GM03348 (cell line): Measurements from ENCODE around the gene RPL36AL.
"Not testable (repeated sequence)": the region's sequence is repeated elsewhere in the genome, so short reads cannot be mapped to it uniquely, and the experiment has no call there.

Experiments used
- DNase-seq: peaks from one replicate; pipeline ENCODE4 v3.0.0; 2012; ENCODE audit warnings: low spot score

RPL36AL gene

DNA sequence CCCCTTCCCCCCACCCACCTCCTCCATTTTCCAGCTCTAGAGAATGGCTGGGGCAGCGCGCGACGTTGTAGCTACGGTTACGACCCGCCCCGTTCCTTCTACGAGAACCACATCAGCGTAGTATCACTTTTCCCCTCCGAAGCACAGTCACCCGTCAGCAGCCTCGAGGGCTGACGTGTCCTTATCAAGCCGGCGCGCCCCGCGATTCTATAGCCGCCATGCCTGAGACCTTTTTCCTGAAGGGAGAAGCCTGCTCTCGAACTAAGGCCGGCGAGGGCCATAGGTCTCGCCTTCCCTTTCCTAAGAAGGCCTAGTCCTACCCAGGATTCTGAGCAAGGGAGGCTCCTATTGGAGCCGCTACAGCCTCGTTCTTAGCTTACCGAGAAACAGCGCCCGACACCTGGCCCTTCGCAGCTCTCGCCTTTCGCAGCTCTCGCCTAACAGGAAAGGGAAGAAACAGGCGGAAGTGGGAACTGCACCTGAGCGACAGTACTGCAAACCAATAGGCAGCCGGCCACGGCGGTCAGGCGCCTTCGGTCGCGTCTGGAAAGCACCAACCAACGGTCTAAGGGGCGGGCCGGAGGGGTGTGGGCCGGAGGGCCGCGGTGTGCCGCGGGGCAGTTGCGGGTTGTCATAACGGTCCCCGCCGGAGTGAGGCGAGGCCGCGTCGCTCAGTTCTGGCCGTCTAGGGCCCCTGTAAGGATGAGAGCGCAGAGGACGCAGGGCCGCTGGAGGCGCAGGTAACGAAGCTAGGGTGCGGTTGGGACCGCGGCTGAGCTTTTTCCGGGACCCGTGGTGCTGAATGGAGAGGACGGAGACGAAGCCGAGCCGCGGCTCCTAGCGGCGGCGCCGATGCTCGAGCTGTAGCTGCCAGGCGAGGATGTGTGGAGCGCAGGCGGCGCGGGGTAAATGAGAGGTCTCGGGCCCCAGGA lies at the start of gene RPL36AL, which contains the start of gene MGAT2:
RPL36AL (minus strand) TSS at position 445 of the 932 bp plus-strand sequence. CDS start 1,522 bp downstream, outside the sequence.
MGAT2 (plus strand) TSS at position 618 of the 932 bp plus-strand sequence. CDS start 470 bp downstream, outside the sequence.
- peak; percentile 99 for DNase-seq

DNA sequence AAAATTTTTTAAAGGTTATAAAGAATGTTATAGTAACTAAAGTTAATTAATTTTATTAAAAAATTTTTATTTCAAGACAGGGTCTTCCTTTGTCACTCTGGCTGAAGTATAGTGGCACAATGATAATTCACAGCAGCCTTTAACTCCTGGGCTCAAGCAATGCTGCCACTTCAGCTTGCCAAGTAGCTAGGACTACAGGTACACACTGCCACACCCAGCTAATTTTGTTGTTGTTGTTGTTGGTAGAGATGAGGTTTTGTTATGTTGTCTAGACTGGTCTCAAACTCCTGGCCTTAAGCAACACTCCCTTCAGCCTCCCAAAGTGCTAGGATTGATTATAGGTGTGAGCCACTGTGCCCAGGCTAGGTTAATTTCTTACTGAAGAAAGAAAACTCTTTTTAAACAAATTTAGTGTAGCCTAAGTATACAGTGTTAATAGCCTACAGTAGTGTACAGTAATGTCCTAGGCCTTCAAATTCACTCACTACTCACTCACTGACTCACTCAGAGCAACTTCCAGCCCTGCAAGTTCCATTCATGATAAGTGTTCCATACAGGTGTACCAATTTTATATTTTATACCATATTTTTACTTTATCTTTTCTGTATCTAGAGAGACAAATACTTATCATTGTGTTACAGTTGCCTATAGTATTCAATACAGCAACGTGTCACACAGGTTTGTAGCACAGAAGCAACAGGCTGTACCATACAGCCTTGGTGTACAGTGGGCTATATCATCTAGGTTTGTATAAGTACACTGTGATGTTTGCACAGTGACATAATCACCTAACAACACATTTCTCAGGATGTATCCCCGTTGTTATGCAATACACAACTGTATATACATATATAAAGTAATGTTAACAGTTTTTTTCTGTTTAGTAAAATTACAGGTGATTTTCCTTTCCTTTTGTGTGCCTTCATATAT lies 39.4 kb upstream of the RPL36AL start:
- DNase-seq: no peak

DNA sequence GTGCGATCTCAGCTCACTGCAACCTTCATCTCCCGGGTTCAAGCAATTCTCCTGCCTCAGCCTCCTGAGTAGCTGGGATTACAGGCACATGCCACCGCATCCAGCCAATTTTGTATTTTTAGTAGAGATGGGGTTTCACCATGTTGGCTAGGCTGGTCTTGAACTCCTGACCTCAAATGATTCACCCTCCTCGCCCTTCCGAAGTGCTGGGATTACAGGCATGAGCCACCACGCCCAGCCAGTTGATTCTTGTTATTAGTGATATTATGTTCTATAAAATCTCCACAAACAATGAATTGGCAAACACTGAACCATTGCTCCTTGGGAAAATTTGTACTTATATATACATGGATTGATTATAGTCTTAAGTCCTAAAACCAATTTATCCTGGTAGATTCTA lies 37.1 kb upstream of the RPL36AL start:
- not testable (repeated sequence) for DNase-seq

DNA sequence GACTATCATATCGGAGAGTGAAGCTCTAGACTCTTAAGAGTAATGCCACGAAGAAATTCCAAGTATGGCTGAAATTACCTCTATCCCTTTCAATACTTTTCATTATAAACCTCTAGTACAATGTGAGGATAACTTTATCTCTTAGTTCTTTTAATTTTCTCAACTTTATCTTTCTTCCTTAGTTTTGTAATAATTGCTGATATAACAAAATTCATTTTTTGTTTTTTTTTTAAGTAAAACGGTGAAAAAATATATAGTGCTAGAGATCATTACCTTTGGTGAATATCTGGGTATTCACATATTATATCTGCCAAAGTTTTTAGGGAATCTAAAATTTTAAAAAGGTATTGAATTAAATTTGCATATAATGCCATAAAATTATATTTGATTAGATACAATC lies 34.1 kb upstream of the RPL36AL start:
- no peak for DNase-seq

DNA sequence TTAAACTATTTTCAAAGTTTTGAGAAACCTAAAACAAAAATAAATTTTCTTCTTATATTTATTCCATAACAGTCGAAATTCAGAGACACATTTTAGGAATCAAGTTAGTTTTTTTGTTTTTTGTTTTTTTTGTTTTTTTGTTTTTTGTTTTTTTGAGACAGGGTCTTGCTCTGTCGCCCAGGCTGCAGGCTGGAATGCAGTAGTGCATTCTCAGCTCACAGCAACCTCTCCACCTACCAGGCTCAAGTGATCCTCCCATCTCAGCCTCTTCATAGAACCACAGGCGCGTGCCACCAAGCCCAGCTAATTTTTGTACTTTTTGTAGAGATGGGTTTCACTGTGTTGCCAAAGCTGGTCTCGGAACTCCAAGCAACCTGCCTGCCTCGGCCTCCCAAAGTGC lies 33.1 kb upstream of the RPL36AL start:
- no peak for DNase-seq

DNA sequence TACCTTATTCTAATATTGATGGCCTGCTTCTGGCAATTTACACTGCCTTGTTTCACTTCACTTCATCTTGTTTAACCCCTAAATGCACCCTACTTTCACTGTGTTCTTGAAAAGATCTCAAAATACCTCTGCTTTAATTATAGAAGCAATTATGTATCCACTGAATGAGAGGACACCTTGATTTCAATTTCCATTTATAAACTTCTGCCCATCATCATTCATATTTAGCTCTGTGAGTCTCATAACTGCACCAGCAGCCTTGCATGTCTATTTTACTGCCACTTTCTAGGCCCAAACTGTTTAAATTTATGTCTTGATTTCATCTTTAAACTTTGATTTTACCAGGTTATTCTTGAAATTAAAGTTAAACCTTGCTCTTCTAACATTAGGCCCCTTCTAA lies 21.7 kb upstream of the RPL36AL start:
- no peak for DNase-seq

DNA sequence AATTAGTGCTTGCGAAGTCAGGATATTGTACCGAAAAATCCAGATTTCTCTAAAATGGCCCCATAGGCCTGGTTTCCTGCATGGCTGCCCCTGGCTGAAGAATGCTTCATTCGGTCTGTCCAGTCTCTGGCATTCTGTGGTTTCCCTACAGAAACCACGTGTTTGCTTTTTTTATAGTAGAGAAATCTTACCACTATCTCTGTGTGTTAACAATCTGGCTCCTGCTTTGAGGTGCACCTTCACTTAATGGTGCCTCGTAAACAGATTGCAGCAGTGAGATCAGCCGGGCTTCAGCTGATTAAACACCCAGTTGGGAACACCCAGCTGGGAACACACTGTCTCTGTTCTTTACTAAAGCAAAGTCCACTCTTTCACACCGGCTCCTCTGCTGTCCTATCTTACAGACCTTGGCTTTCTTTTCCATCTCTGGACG lies 21.3 kb upstream of the RPL36AL start:
- no peak for DNase-seq

DNA sequence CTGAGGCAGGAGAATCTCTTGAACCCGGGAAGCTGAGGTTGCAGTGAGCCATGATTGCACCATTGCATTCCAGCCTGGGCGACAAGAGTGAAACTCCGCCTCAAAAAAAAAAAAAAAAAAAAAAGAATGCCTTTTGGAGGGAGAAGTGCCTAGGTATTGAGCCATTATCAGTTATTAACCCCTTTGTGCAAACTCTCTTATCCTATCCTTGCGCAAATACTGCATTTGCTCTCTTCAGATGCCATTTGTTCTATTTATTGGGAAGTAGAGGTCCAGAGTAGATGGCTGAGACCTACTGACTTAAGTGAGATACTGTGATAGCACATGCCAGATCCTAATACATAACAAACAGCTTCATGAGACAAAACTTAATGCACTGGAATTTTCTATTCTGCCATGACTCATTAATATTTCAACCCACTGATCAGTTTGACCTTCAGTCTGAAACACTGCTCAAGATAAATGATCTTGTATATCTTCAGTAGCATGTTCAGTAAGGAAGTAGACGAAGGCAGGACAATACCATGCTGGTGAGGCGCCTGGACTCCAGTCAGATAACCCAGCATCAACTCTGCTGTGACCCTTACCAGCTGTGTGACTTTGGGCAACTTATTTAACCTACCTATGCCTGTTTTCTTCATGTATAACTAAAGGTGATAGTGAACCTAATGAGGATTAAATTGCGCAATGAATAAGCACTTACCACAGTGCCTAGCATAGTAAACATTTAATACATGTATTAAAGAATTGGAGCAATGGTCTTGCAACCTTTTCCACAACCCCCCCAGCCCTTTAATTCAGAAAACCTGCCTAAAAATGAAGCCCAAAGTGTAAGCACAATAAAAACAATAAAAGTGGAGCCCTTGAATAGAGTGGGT lies 20.4 kb upstream of the RPL36AL start:
- no peak for DNase-seq

DNA sequence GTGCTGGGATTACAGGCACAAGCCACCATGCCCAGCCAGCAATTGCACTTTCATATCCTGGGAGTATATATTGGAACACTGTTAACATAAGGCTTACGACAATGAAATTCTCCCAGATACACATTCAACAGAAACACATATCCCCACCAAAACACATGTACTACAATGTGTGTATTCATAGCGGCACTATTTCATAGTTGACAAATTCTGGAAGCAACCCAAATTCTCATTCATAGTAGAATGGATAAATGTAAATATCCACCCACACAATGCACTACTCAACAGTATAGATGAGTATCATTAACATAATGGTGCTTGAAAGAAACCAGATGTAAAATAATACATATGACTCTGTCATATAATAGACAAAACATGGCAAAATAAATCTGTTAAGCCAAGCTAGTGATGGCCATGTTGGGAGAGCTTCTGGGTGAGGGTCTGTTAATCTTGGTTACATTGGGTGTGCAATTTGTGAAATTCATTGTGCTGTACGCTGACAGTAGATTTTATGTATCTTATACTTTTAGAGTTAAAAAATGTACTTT lies 17.2 kb upstream of the RPL36AL start:
- DNase-seq: no peak

DNA sequence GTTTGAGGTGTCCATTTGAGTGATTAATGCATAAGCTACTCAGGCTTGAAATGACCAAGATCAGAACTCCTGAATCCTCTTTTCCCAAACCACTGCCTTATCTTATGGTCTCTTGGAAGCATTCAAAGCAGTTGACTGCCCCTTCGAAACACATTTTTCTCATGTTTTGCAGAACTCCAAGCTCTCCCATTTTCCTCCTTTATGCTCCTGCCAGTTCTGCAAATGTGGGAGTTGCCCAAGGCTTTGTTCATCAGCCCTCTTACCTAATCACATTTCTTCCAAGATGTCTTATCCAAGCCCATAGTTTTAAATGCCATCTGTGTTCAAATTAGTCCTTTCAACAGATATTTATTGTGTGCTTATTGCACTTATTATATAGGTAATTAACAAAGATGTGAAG lies 16.4 kb upstream of the RPL36AL start:
- DNase-seq: no peak

DNA sequence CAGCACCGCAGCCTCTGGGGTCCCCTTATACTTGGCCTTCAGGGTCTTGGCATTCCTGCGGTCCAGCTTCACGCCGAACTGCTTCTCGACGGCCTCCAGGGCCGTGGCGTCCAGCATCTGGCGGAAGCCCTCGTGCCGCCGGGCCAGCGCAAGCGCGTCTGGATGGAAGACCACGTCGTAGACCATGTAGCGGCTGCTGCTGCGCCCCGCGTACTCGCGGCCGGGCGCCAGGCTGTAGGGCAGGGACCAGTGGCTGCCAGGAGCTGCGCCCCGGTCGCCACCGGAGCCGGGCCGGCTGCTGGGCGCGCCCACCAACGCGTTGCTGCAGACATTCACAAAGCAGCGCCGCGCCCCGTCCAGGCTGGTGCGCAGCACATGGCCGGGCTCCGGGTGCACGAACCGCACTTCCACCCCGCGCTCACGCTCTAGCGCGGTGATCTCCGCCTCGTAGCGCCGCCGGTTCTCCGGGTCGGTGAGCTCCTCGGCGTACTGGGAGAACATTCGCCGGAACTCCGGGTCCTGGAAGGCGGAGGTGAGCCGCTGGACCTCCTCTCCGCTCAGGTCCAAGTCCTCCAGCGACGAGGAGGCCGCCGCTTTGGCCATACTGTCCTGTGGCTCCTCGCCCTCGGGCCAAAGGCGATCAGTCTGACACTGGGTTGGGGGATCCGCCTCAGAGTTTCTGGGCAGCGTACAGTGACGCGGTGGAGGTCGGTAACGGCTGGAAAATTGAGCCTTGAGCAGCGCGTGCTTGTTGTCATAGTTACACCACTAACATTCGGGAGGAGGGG lies 14.3 kb upstream of the RPL36AL start, which contains the start of gene DNAAF2:
DNAAF2 (minus strand) TSS at position 698 of the 788 bp plus-strand sequence; CDS start at position 603, 95 bp downstream.
- DNase-seq: peak; percentile 75

DNA sequence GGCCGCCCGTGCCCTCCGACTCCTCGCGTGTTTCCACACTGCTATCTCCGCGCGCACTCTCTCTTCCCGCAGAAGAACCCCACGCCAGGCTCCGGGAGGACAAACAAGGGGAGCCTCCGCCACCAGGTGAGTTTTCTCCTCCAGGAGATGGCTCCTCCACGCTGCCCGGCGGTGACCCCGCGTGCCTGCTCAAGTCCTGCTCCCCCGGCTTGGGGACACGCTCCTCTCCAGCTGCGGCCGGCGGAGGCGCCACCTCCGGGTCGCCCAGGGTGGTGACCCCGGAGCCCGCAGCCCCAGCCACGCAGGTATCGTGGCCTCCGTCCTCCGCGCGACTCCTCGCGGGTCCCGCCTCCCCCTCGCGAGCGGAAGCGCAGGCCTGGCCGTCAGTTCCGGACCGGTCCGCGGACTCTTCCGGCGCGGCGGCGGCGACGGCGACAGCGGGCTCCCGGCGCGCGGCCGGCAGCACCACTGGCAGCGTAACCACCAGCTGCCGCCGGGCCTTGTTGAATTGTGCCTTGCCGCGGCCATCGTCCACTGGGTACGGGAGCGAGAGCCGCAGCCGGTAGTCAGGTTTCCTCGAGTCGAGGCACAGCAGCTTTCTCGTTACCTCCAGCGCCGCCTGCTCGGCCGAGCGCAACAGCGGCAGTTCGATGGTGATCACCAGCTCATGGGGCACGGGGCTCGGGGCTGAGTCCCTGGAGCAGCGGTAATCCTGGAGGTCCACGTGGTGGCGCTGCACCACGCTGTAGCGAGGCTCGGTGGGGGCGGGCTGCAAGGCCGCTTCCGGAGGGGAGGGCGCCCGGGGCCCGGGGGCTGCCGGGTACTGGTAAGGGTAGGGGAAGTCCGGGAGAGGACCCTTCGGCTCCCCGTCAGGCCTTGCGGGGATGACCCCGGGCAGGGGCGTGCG lies 13.5 kb upstream of the RPL36AL start:
- peak; percentile 94 for DNase-seq

DNA sequence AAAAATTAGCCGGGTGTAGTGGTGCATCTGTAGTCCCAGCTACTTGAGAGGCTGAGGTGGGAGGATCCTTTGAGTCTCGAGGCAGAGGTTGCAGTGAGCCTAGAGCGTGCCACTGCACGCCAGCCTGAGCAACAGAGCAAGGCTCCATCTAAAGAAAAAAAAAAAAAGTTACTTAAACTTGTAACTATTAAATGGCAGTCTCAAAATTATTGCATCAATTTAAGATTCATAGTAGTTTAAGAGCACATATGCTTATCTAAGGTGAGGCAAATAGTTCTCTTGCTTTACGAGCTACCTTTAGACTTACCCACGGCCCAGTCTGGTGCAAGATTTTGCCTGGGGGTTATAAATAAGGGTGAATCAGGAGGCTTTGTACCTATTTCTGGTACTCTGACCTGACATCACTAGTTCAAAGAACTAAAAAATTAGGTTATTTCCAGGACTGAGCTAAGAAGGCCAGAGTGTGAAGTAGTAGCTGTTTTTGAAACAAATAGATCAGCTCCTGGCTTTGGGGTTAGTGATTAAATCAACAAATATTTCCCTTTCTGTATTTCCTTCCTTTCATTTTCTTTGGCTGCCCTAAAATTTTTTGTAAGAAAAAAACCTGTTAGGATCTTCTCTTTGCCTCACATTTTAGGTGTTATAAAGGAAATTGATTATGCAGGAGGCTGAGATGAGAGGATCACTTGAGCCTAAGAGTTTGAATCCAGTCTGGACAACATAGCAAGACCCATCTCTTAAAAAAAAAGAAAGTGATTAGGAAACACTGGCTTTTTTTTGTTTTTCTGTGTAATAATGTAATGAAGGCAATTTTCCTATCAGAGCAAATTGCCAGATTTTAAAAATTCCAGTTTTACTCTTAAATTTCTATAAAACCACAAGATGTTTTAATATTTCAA lies 3.8 kb upstream of the RPL36AL start:
- no peak for DNase-seq

DNA sequence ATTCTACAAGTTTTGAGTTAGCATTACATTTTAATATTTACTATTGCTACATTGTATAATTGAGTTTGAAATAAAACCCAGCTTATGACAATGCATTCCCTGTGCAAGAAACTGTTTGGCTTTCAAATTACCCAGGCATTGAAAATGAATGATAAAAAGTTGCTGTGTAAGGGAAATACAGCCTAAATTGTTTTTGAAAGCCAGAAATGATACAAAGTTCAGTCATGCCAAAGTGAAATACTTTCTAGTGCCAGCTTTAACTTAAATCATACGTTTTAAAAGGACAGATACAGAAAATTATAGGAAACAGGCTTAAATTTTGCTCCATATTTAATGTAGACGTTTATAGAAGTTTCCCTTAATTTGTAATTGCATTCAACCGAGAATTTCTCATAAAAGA lies 3.0 kb upstream of the RPL36AL start:
- no peak for DNase-seq

DNA sequence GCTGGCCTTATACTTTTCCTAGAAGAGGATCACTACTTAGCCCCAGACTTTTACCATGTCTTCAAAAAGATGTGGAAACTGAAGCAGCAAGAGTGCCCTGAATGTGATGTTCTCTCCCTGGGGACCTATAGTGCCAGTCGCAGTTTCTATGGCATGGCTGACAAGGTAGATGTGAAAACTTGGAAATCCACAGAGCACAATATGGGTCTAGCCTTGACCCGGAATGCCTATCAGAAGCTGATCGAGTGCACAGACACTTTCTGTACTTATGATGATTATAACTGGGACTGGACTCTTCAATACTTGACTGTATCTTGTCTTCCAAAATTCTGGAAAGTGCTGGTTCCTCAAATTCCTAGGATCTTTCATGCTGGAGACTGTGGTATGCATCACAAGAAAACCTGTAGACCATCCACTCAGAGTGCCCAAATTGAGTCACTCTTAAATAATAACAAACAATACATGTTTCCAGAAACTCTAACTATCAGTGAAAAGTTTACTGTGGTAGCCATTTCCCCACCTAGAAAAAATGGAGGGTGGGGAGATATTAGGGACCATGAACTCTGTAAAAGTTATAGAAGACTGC lies 1.7 kb upstream of the RPL36AL start:
- DNase-seq: no peak

DNA sequence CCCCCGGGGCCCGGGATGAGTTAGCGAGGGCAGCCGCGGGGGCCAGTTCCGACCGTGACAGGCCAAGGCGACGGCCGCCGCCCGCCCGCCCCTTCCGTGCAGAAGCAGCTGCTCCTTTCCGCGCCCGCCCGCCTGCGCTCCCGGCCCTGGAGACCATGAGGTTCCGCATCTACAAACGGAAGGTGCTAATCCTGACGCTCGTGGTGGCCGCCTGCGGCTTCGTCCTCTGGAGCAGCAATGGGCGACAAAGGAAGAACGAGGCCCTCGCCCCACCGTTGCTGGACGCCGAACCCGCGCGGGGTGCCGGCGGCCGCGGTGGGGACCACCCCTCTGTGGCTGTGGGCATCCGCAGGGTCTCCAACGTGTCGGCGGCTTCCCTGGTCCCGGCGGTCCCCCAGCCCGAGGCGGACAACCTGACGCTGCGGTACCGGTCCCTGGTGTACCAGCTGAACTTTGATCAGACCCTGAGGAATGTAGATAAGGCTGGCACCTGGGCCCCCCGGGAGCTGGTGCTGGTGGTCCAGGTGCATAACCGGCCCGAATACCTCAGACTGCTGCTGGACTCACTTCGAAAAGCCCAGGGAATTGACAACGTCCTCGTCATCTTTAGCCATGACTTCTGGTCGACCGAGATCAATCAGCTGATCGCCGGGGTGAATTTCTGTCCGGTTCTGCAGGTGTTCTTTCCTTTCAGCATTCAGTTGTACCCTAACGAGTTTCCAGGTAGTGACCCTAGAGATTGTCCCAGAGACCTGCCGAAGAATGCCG lies 872 bp upstream of the RPL36AL start:
- peak; percentile 50 for DNase-seq

DNA sequence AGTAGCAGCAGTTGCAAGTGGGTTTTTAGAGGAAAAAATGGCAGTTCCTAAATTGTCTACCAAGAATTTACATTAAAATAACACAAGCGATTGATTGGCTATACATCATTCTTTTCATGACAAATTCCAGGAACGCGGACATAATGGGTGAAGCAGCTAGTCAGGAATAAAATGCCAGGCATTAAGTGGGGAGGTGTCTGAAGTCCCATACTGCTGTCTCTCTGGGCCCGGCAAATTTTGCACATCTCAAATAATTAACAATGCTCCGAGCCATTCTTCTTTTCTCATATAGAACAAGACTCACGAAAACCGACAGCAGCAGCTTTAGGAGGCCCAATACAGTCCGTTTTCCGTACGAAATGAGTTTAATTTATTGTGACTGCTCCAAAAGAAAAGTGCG lies 696 bp downstream of the RPL36AL start:
- no peak for DNase-seq
